Stimulated activated CD4-positive, alpha-beta T cell treated with anti-CD3 and anti-CD28 coated beads, Interleukin-1b, Interleukin-23, amount 100 ng/mL, for 48 hours (primary cell): ENCODE data around the gene CDH18.

ENCODE experiments used
- DNase-seq: peaks from one replicate; pipeline ENCODE4 v3.0.0-alpha.2; 2020

The CDH18 gene

DNA sequence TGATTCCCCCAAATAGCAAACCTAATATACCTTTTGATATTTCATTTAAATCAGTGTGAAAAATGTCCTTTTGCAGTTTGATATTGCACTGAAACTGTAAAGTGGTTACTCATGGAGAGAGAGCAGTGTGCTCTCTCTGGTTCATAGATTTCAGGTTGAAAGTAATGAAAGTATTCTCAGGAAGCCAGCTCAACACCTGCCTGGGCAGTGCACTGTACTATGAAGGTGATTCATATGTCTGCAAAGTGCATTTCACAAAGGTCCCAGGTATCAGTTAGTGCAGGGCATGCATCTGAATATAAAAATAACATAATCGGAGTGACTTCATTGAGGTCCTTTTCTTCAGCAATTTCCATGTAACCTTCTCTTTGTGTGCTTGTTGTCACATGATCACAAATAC is 274.3 kb downstream of the CDH18 start:
- DNase-seq: no peak

DNA sequence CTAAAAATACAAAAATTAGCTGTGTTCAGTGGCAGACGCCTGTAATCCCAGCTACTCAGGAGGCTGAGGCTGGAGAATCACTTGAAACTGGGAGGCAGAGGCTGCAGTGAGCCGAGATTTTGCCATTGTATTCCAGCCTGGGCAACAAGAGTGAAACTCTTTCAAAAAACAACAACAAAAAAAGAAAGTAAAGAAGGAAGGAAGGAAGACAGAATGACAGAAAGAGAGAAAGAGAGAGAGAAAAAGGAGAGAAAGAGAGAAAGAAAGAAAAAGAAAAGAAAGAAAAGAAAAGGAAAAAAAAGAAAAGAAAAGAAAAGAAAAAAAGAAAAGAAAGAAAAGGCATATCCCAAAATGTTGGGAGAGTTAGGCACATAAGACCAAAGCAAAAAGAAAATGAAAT is 278.6 kb downstream of the CDH18 start:
- no peak for DNase-seq

DNA sequence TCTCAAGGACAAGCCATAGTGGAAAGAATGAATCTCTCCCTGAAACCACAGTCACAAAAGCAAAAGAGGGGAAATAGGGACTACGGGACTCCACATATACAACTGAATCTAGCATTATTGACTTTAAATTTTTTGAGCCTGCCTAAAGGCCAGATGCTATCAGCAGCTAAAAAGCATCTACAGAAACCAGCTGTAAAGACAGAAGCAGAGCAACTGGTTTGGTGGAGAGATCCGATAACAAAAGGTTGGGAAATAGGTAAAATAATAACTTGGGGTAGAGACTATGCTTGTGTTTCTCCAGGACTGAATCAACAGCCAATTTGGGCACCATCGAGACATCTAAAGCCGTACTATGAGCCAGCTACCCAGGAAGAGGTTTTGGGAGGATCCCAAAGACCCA is 281.2 kb downstream of the CDH18 start:
- DNase-seq: no peak

DNA sequence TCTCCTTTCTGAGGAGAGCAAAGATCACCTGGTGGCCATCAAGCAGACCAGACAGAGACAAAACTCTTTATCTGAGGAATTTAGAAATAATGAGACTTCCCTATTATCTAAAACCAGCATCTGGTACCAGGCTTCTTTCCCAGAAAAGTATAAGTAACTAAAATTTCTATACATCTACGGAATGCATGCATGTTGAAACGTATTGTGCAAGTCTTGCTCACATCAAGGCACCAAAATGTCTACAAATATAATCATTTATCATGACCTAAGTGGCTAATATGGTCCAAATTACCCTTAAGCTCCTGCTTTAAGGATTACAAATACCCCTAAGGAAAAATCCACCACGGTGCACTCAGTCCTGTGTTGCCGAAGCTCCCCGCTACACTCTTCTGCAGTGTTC is 286.3 kb downstream of the CDH18 start:
- DNase-seq: no peak

DNA sequence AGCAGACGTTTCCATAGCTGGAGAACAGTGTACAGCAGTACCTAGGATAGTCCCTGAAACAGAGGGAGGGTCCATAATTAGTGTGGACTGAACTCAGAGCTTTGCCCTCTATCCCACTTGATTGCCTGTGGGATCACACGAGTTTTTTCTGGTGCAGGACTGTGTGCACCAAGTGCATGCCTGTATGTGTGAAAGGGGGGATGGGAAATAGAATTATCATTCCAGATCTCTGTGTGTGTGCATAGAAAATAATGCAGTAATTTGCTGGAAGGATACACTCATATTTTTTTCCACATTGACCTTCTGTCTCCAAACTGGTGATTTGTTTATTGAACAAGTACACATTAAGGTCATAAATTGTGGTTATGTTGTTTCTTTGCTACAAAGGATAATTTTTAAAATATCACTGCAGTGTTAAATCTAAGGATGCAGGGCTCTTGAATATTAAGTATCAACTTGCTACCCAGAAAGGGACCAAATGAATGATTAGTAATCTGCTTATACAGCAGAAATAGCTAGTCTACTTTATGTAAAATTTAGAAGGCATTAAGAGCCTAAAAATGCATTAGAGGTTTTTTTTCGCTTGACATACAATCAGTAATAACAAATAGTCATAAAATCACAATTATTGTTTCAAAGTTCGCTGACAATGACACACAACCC is 292.9 kb downstream of the CDH18 start:
- DNase-seq: no peak

DNA sequence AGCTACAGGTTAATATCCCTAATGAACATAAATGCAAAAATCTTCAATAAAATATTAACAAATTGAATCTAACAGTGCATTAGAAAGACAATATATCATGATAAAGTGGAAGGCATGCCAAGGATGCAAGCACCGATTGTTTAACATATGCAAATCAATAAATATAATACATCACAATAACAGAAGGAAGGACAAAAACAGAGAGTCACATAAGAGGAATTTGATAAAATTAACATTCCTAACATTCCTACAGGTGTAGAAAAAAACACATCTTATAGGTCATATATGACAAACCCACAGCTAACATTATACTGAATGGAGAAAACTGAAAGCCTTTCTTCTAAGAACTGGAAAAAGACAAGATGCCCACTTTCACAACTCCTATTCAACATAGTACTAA is 297.0 kb downstream of the CDH18 start:
- DNase-seq: no peak

DNA sequence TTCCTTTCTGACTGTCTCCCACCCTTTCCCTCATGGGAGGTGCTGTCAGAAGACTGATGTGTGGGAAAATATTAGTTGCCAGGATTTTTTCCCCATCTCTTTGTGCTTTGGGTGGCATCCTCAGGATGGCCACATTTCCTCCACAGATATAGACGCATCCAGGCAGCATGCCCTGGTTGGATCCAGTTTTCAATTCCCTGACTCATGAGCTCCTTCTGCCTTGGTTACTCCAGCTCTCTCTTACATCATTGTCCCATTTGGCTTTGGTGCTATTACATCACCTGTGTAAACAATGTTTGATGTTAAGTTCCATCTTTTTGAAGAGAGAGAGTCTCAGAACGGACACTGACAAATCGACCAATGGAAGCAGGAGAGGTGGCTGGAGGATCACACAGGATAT is 302.5 kb downstream of the CDH18 start:
- no peak for DNase-seq

DNA sequence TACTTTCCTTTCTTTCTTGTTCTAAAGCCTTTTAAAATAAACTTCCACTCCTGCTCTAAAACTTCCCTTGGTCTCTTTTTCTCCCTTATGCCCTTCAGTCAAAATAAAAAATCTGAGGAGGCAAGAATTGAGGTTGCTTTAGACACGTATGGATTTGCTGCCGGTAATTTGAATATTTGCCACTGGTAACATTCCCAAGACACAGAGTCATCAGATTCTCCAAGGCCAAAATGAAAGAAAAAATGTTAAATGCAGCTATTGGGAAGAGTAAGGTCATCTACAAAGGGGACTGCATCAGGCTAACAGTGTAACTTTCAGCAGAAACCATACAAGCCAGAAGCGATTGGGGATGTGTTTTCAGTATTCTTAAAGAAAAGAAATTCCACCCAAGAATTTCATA is 311.1 kb downstream of the CDH18 start:
- DNase-seq: no peak

DNA sequence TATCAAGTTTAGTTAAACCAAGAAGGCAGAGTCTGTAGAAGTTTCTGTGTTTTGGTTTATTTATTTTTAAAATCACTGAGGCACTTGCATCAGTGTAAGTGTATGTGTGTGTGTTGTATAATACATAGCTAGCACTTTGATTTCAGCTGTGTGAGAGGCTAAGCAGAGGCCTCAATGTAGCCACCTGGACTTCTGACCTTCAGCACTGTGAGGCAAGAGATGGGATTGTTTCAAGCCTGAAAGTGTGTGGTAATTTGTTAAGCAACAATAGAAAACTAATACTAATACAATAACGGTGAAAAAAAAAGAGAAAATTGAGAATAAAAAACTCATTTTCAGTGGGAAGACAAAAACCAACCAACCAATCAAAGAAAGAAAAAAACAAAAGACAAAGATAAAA is 327.3 kb downstream of the CDH18 start:
- DNase-seq: no peak

DNA sequence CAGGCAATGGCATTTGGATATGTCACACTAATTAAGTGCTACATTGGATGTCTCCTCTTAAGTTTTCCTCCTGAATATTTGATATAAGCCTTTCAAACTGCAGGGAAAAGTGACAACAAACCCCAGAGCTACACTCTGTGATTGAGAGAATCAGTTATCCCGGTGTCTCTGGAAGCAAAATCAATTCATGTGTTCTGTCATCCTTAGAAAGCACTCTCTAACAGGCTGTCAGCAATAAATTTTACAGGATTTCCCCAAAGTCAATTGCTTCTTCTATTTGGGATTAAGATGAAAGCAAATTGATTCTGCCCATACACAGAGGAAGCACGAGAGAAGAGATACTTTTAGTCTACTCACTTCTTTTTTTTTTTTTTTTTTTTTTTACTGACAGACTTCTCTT is 332.4 kb downstream of the CDH18 start:
- DNase-seq: no peak

DNA sequence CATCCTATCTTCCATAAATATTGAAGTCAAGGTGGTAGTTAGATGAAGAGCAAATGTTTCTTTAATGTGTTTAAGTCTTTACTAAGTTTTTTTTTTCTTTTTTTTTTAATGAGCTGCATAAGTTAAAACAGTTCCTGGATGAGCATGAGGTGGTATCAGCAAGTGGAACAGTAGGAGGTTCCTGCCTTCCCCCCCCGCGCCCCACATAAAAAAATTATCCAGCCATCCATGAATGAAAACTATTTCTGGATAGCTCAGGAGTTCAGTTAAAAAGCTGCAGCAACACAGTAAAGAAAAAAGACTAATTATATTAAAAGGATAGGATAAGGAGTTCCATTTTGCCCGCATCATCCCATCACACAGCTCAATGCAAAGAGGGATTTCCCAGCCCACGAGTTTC is 349.5 kb downstream of the CDH18 start:
- no peak for DNase-seq

DNA sequence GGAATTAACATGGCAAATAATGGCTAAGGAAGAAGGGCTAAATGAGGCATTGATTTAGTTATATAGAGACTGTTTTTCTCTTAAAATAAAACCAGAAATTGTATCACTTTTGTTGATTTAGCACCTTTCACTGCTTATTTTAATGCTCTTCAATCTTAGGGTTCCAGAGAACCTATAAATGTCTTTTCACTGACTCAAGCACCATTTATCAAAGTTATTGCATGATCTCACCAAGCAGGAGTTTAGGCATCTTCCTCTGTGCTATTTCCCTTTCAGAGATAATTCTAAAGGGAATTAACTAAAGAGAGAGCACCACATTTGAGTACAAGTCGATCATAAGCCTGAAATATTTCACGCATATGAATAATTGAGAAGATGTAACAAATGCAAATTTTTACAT is 357.1 kb downstream of the CDH18 start:
- DNase-seq: no peak

DNA sequence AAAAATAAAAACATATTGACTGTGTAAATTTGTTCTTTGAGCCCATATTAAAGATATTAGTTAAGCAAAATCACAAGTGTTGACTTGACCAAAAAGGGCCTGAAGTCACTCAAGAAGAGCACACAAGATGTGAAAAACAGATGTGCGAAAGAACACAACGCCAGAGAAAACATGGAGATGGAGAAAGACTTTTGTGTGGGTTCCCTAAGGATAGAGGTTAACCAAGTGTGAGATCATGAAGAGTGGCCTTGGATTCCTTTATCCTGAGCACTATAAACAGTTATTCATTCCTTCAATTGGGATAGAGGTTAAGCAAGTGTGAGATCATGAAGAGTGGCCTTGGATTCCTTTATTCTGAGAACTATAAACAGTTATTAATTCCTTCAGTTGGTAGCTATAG is 361.8 kb downstream of the CDH18 start:
- no peak for DNase-seq

DNA sequence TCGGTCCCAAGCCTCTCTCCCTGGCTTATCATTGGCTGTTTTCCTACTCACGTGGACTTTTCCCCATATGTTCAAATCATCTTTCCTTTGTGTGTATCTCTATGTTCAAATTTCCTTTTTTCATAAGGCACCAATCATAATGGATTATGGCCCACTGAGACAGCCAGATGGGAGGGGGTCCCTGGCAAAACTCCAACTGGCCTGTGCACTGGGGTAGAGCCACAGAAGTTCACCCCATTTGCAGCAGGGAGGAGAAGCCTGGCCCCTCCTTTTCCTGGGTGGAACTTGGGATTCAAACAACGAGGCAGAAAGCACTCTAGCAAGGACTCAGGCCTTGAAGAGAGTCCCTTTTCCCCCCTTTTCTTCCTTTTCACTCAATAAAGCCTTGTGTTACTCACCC is 362.4 kb downstream of the CDH18 start:
- no peak for DNase-seq

DNA sequence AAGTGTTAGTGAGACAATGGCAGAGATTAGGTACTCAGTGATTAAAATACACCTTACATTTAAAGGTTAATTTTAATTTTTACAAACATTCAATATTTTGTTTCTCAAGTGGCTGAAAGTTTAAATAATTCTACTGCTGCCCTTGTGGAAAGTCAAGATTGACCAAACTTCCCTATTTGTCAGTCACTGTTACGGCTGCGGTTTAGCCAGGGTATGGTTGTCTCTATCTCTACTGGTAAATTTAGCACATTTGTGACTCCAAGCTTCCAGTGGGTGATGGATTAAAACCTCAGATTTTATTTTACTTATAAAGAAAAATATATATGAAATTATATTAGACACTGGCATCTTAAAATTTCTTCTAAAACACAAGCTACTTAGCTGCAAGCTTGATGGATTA is 368.4 kb downstream of the CDH18 start:
- DNase-seq: no peak

DNA sequence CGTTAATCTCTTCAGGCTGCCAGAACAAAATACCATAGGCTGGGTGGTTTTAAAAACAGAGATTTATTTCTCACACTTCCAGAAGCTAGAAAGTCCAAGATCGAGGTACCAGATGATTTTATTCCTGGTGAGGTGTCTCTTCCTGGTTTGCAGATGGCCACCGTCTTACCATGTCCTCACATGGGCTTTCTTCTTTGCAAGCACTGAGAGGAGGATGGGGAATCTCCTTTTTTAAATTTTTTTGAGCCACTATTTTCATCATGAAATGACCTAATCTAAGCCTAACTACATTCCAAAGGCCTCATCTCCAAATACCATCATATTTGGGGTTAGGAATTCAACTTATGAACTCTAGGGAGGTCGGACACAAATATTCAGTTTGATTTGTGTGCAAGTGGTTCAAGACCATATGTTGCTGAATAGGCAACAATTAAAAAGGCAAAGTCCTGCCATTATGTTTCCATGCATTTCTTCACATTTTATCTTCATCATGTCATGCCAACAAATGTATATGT is 371.2 kb downstream of the CDH18 start:
- no peak for DNase-seq

DNA sequence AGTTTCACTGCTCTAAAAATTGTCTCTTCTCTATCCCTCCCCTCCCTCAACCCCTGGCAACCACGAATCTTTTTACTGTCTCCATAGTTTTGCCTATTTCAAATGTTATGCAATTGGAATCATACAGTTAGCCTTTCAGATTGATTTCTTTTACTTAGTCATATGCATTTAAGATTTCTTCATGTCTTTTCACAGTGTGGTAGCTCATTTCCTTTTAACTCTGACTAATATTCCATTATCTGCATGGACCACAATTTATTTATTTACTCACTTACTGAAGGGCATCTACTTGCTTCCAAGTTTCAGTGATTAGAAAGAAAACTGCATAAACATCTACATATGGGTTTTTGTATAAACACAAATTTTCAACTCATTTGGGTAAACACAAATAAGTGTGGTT is 372.3 kb downstream of the CDH18 start:
- no peak for DNase-seq

DNA sequence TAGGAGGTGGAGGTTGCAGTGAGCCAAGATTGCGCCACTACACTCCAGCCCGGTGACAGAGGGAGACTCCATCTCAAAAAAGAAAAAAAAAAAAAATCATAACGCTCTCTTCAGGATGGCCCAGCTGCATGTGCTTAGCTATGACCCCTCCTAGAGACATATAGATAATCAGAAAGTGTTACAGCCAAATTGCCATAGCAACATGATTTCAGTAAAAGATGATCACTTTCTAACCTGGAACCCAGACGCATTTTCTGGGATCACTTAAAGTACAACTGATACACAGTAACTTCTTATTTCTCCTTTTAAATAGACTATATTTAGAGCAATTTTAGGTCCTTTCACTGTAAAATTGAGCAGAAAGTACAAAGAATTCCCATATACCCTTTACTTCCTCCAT is 372.9 kb downstream of the CDH18 start:
- DNase-seq: no peak

DNA sequence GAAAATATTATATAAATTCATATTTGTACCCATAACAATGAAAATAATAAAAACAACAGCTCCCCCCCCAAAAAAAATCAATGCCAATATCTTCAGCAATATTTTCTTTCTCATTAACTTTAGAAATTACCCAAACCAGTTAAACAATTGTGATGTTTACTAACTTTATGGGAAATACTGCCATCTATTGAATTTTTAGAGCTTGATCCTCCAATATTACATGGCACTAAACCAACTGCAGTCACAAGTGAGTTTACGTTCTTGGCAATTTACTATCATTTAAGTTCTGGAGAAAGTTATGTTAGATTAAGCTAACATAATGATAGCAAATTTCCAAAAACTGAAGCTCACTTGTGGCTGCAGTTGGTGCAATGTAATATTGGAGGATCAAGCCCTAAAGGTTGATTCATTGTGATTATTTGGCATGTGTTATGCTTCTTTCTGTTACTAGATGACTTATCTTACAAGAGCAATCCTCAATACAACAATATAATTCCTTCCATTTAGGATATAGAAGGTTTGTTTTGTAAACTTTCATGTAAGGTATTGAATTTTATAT is 379.5 kb downstream of the CDH18 start:
- DNase-seq: no peak

DNA sequence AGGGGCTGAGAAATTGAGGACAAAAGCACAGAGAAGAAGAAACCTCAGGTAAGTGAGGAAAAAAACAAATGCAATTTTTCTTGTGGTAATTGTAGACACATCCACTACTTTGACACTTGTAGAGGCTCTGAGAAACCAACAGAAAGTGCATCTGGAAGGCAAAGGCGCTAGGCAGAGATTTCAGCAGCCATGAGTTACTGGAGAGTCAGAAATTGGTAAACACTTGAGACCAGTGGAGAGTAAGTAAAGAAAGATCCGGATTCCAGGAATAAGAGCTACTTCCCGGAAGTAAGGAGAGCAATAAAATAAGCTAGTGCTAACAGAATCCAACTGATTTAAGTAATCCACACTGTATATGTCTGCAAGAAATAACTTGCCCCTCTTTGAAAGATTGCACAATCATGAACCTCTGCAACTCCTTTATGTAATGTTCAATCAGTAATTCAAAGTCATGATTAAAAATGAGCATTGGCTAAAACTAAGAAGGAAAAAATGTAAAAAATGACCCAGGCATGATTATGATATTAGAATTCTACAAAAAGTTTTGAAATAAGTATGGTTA is 382.1 kb downstream of the CDH18 start:
- DNase-seq: no peak

DNA sequence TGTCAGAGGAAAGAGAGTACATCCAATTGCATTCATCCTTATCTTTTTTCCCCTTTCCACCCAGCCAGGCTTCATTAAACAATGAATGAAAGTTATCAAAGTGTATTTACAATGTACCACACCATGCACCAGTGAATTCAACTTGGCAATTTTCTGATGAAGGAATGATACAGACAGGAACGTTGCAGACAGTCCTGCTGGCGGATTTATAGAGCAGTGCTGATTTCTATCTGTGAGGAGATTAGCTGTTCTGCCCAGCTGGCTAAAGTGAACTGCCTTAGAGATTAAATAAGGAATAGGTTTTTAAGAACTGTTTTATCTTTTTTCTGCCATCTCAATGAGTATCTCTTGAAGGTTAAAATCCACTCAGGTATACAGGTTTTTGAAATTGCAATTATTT is 403.9 kb downstream of the CDH18 start:
- no peak for DNase-seq

DNA sequence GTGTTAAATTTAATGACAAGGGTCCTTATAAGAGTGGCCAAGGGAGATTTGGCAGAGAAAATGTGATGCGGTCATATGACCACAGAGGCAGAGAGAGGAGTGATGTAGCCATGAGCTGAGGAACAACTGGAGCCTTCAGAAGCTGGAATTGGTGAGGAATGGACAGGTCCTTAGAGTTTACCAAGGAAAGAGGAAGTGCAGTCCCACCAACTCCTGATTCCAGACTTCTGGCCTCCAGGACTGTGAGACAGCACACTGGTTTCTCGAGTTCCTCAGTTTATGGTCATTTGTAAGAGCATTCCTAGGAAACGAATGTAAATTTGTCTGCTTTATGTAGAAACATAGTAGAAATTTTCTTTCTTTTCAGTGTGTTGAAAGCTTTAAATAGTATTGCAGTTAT is 410.1 kb downstream of the CDH18 start:
- DNase-seq: no peak

DNA sequence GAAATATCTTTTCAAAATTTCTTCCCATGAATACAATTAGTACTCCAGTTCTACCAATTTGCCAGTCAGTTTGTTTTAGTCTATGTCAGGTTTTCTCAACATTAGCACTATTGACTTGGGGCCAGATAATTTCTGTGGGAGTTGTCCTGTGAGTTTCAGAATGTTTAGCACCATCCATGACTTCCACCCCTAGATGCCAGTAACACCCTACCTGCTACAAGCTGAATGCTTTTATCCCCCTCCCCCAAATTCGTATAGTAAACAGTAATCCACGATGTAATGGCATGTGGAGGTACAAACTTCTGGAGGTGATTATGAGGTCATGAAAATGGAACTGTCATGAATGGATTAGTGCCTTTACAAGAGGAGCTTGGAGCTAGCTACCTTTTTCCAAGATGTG is 420.0 kb downstream of the CDH18 start:
- DNase-seq: no peak

DNA sequence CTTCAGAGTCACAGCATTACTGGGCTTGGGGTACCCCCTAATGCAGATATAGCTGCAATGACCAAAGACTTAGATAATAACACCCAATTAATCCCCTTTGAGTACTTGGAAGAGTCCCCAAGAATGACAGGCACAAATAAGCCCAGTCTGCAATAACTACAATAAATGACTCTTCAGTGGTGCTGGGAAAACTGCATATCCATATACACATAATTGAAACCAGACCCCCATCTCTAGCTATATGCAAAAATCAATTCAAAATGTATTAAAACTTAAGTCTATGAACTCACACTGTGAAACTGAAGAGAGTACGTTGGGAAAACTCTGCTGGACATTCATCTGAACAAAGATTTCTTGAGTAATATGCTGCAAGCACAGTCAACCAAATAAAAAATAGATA is 422.5 kb downstream of the CDH18 start:
- no peak for DNase-seq

DNA sequence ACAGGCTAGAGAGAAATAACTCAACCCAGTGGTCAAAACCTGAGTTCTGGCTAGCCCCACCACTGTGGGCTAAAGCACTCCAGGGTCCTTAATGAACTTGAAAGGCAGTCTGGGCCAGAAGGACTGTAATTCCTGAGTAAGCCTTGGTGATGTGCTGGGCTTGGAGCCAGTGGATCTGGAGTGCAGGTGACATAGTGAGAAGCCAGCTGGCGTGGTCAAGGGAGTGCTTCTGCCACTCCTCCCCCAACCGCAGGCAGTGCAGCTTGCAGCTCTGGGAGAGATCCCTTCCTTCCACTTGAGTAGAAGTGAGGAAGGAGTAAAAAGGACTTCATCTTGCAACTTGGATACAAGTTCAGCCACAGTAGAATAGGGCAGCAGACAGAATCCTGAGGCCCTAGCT is 424.0 kb downstream of the CDH18 start:
- no peak for DNase-seq
